Measurements from ENCODE around the gene ZNF428. TPM values are rescaled to one million over a fixed set of nuclear protein-coding genes. Genes with fewer than 3 reads are reported as not detected.

The ZNF428 gene
- total and polyA plus RNA-seq, 2 experiments from 2014 or later: 21.1 to 23.9 TPM

GRCh38 chr19:43609872-43610271, 9.6 kb downstream of the ZNF428 start (continued):
- TF ChIP-seq, protein P1, sequence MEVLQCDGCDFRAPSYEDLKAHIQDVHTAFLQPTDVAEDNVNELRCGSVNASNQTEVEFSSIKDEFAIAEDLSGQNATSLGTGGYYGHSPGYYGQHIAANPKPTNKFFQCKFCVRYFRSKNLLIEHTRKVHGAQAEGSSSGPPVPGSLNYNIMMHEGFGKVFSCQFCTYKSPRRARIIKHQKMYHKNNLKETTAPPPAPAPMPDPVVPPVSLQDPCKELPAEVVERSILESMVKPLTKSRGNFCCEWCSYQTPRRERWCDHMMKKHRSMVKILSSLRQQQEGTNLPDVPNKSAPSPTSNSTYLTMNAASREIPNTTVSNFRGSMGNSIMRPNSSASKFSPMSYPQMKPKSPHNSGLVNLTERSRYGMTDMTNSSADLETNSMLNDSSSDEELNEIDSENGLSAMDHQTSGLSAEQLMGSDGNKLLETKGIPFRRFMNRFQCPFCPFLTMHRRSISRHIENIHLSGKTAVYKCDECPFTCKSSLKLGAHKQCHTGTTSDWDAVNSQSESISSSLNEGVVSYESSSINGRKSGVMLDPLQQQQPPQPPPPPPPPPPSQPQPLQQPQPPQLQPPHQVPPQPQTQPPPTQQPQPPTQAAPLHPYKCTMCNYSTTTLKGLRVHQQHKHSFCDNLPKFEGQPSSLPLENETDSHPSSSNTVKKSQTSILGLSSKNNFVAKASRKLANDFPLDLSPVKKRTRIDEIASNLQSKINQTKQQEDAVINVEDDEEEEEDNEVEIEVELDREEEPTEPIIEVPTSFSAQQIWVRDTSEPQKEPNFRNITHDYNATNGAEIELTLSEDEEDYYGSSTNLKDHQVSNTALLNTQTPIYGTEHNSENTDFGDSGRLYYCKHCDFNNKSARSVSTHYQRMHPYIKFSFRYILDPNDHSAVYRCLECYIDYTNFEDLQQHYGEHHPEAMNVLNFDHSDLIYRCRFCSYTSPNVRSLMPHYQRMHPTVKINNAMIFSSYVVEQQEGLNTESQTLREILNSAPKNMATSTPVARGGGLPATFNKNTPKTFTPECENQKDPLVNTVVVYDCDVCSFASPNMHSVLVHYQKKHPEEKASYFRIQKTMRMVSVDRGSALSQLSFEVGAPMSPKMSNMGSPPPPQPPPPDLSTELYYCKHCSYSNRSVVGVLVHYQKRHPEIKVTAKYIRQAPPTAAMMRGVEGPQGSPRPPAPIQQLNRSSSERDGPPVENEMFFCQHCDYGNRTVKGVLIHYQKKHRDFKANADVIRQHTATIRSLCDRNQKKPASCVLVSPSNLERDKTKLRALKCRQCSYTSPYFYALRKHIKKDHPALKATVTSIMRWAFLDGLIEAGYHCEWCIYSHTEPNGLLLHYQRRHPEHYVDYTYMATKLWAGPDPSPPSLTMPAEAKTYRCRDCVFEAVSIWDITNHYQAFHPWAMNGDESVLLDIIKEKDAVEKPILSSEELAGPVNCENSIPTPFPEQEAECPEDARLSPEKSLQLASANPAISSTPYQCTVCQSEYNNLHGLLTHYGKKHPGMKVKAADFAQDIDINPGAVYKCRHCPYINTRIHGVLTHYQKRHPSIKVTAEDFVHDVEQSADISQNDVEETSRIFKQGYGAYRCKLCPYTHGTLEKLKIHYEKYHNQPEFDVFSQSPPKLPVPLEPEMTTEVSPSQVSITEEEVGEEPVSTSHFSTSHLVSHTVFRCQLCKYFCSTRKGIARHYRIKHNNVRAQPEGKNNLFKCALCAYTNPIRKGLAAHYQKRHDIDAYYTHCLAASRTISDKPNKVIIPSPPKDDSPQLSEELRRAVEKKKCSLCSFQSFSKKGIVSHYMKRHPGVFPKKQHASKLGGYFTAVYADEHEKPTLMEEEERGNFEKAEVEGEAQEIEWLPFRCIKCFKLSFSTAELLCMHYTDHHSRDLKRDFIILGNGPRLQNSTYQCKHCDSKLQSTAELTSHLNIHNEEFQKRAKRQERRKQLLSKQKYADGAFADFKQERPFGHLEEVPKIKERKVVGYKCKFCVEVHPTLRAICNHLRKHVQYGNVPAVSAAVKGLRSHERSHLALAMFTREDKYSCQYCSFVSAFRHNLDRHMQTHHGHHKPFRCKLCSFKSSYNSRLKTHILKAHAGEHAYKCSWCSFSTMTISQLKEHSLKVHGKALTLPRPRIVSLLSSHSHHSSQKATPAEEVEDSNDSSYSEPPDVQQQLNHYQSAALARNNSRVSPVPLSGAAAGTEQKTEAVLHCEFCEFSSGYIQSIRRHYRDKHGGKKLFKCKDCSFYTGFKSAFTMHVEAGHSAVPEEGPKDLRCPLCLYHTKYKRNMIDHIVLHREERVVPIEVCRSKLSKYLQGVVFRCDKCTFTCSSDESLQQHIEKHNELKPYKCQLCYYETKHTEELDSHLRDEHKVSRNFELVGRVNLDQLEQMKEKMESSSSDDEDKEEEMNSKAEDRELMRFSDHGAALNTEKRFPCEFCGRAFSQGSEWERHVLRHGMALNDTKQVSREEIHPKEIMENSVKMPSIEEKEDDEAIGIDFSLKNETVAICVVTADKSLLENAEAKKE (CRISPR knock-in tag; IDR thresholded peaks at IDR 0.05): no peak
- TF ChIP-seq ZNF114 (CRISPR knock-in tag; IDR thresholded peaks at IDR 0.05): no peak
- TF ChIP-seq NANOG (IDR thresholded peaks at IDR 0.05; ENCODE audit: borderline replicate concordance): no peak
- TF ChIP-seq STAT1 (IDR thresholded peaks at IDR 0.05; ENCODE audit: unreplicated experiment): no peak
- no peak for TF ChIP-seq JUNB (IDR thresholded peaks at IDR 0.05; ENCODE audit: unreplicated experiment)
- no peak for TF ChIP-seq REST (IDR thresholded peaks at IDR 0.05; ENCODE audit: unreplicated experiment)
- TF ChIP-seq, protein P2, sequence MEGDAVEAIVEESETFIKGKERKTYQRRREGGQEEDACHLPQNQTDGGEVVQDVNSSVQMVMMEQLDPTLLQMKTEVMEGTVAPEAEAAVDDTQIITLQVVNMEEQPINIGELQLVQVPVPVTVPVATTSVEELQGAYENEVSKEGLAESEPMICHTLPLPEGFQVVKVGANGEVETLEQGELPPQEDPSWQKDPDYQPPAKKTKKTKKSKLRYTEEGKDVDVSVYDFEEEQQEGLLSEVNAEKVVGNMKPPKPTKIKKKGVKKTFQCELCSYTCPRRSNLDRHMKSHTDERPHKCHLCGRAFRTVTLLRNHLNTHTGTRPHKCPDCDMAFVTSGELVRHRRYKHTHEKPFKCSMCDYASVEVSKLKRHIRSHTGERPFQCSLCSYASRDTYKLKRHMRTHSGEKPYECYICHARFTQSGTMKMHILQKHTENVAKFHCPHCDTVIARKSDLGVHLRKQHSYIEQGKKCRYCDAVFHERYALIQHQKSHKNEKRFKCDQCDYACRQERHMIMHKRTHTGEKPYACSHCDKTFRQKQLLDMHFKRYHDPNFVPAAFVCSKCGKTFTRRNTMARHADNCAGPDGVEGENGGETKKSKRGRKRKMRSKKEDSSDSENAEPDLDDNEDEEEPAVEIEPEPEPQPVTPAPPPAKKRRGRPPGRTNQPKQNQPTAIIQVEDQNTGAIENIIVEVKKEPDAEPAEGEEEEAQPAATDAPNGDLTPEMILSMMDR (conservative IDR thresholded peaks at IDR 0.05; ENCODE audit: low read depth in 2 of 2): no peak
- TF ChIP-seq CREB1 (CRISPR knock-in tag; IDR thresholded peaks at IDR 0.05; ENCODE audit: low read depth): no peak
- TF ChIP-seq, protein P3, sequence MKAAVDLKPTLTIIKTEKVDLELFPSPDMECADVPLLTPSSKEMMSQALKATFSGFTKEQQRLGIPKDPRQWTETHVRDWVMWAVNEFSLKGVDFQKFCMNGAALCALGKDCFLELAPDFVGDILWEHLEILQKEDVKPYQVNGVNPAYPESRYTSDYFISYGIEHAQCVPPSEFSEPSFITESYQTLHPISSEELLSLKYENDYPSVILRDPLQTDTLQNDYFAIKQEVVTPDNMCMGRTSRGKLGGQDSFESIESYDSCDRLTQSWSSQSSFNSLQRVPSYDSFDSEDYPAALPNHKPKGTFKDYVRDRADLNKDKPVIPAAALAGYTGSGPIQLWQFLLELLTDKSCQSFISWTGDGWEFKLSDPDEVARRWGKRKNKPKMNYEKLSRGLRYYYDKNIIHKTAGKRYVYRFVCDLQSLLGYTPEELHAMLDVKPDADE (IDR thresholded peaks at IDR 0.05): no peak
- TF ChIP-seq EZH2 (IDR thresholded peaks at IDR 0.05; ENCODE audit: low read depth, unreplicated experiment): no peak
